ENCODE measurements around the gene KCNJ14. TPM values are rescaled to one million over a fixed set of nuclear protein-coding genes. Genes with fewer than 3 reads are reported as not detected.
A peak's percentile ranks its signal among the peaks of the same experiment; 100 is the strongest.

The KCNJ14 gene
- total RNA-seq, 1 experiment from 2014 or later, result 1.4 TPM

DNA sequence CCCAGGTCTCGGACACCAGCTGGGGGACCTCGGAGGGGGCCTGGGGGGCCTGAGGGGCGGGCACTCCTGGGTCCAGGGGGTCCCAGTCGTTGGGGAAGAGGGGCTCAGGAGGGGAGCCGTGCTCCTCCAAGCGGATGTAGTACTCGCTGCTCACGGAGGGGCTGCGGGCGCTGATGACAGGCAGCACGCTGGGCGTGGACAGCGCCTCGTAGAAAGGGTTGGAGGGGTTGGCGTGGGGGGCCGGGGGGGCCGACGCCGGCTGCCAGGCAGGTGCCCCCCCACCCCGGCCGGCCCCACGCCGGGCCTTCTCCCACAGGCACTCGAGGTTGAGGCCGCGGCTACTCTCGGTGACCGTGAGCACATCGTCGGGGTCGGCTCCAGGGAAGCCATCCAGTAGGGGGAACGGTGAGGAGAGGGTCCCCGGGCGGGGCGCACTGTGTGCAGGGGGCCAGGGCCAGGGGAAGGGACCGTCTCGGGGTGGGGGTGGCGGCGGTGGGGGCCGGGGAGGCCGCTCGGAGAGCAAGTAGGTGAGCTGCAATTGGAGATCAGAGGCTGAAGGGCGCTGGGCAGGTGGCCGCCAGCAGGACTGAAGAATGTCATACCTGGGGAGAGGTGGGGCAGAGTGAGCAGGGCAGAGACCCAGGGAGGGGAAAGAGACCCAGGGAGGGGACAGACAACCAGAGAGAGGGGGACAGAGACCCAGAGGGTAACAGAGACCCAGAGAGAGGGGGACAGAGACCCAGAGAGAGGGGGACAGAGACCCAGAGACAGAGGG lies 44.1 kb downstream of the KCNJ14 start:
- Histone ChIP-seq H3K9me3 (ENCODE audit: low read length) (no peaks in the 10 kb centered on the region), H3K79me2 (ENCODE audit: low read length) (no peaks in the 10 kb centered on the region), H3K36me3 (ENCODE audit: low read depth, low read length) (no peaks in the 10 kb centered on the region), H3K4me2 (ENCODE audit: low read length) (no peak overlapping the region), H3K4me3 (ENCODE audit: low read length) (no peak overlapping the region), H2AFZ (ENCODE audit: low read length) (no peak overlapping the region), H3F3A (ENCODE audit: low read length, unreplicated experiment) (no peaks in the 10 kb centered on the region), H3K27me3 (ENCODE audit: low read length) (no peaks in the 10 kb centered on the region), H4K20me1 (ENCODE audit: low read length) (no peaks in the 10 kb centered on the region), H3K27ac (ENCODE audit: low read length) (no peak overlapping the region), H3K9ac (ENCODE audit: low read length) (no peak overlapping the region), H3K4me1 (ENCODE audit: insufficient read depth, low read length) (peaks cover 12% of the 10 kb centered on the region), H3K9me2 (replicated peaks; ENCODE audit: low read length) (no peaks in the 10 kb centered on the region)
- CTCF ChIA-PET, result no interaction called here
- ATAC-seq (no peak), DNase-seq (no peak)
- POLR2A ChIA-PET (ENCODE audit: unreplicated experiment), result no interaction called here
- intact Hi-C loops (cut with micrococcal nuclease), result no loop called here
- BruUV-seq (replicated peaks), result no TSS peak
- TF ChIP-seq EZH2 (IDR thresholded peaks at IDR 0.05; ENCODE audit: low read length, unreplicated experiment) (no peak), EZH2phosphoT487 (IDR thresholded peaks at IDR 0.05; ENCODE audit: borderline replicate concordance, low read length) (no peak)
- TF ChIP-seq, protein P1, sequence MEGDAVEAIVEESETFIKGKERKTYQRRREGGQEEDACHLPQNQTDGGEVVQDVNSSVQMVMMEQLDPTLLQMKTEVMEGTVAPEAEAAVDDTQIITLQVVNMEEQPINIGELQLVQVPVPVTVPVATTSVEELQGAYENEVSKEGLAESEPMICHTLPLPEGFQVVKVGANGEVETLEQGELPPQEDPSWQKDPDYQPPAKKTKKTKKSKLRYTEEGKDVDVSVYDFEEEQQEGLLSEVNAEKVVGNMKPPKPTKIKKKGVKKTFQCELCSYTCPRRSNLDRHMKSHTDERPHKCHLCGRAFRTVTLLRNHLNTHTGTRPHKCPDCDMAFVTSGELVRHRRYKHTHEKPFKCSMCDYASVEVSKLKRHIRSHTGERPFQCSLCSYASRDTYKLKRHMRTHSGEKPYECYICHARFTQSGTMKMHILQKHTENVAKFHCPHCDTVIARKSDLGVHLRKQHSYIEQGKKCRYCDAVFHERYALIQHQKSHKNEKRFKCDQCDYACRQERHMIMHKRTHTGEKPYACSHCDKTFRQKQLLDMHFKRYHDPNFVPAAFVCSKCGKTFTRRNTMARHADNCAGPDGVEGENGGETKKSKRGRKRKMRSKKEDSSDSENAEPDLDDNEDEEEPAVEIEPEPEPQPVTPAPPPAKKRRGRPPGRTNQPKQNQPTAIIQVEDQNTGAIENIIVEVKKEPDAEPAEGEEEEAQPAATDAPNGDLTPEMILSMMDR (conservative IDR thresholded peaks at IDR 0.05; ENCODE audit: low read depth, low read length), result no peak

DNA sequence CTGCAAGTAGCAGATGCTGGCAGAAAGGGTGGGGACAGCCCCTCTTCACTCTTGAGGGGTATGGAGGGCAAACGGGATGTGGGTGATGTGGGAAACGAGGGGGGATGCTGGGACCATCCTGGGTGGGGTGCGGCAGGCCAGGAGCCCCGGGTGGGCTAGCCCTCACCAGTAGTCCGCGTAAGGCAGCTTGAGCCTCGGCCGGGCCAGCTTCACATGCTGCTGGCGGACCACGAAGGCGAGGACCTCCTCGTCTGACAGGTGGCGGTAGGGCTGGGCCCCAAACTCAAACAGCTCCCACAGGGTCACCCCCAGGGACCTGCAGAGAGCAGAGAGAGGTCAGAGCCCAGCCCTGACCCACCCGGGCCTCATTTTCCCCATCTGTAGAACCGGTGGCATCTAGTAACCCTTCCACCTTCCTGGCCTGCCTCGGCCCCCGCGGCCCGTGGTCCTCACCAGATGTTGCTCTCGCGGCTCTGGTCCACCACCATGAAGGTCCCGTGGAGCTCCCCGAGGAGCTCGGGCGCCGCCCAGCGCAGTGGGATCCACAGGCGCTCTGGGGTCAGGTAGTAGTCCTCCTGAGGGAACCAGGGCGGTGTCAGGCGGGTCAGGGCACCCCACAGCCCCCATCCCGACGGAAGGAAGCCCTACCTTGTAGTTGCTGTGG lies 45.6 kb downstream of the KCNJ14 start:
- TF ChIP-seq, protein P1 (conservative IDR thresholded peaks at IDR 0.05; ENCODE audit: low read depth, low read length), result no peak
- TF ChIP-seq EZH2phosphoT487 (IDR thresholded peaks at IDR 0.05; ENCODE audit: borderline replicate concordance, low read length) (no peak), EZH2 (IDR thresholded peaks at IDR 0.05; ENCODE audit: low read length, unreplicated experiment) (no peak)
- BruUV-seq (replicated peaks), result TSS peak; percentile 66
- no peak for DNase-seq
- no peaks in the 10 kb centered on the region for H3K9me2 ChIP-seq (replicated peaks; ENCODE audit: low read length)
- H4K20me1 ChIP-seq (ENCODE audit: low read length), result no peaks in the 10 kb centered on the region
- H3K4me3 ChIP-seq (ENCODE audit: low read length), result peak overlapping the region; percentile 82
- H3K4me1 ChIP-seq (ENCODE audit: insufficient read depth, low read length), result peaks cover 12% of the 10 kb centered on the region
- POLR2A ChIA-PET (ENCODE audit: unreplicated experiment), result no interaction called here
- peak overlapping the region; percentile 81 for H2AFZ ChIP-seq (ENCODE audit: low read length)
- no peaks in the 10 kb centered on the region for H3K27me3 ChIP-seq (ENCODE audit: low read length)
- no peaks in the 10 kb centered on the region for H3K36me3 ChIP-seq (ENCODE audit: low read depth, low read length)
- no peaks in the 10 kb centered on the region for H3K79me2 ChIP-seq (ENCODE audit: low read length)
- no peaks in the 10 kb centered on the region for H3F3A ChIP-seq (ENCODE audit: low read length, unreplicated experiment)
- H3K9me3 ChIP-seq (ENCODE audit: low read length), result no peaks in the 10 kb centered on the region
- peak overlapping the region; percentile 98 for H3K4me2 ChIP-seq (ENCODE audit: low read length)
- peak overlapping the region; percentile 61; the same call in 1 of the 2 replicates for H3K27ac ChIP-seq (ENCODE audit: low read length)
- CTCF ChIA-PET, result no interaction called here
- intact Hi-C loops (cut with micrococcal nuclease), result no loop called here
- peak; percentile 3 for ATAC-seq
- H3K9ac ChIP-seq (ENCODE audit: low read length), result peak overlapping the region; percentile 55

Data from PC-3 (cell line).